Keratinocyte (primary cell): ENCODE results near the gene DNAH10.

Experiments used
- CTCF ChIP-seq, 3 experiments: IDR thresholded peaks in 1 of 3; conservative IDR thresholded peaks in 1 of 3; optimal IDR thresholded peaks in 1 of 3; 2 replicates in 2 of 3; 3 replicates in 1 of 3; pipeline versions ENCODE3 to v1.5.1; 2011; ENCODE audit warnings: low read length in 3 of 3, mild to moderate bottlenecking in 3 of 3, moderate library complexity in 2 of 3, control low read depth in 1 of 3, inconsistent platforms in 1 of 3; ENCODE audit not compliant: insufficient read depth in 2 of 3; ENCODE audit errors: extremely low read depth in 1 of 3
- EZH2 ChIP-seq: IDR thresholded peaks from one replicate; pipeline ENCODE4 v1.6.1; 2012; ENCODE audit warnings: inconsistent platforms, mild to moderate bottlenecking, low read length, moderate library complexity

- TF ChIP-seq CTCF (optimal IDR thresholded peaks at IDR 0.05 in 1 of 3, IDR thresholded peaks at IDR 0.05 in 1 of 3, conservative IDR thresholded peaks at IDR 0.05 in 1 of 3; ENCODE audit: extremely low read depth in 1 of 3, insufficient read depth in 2 of 3, low read length in 3 of 3) (no peak), EZH2 (no peak)
Measured at GRCh38 chr12:123799227-123799626, 37.1 kb downstream of the DNAH10 start.
